ENCODE data around the gene RCOR3.
"Not testable (repeated sequence)": the region's sequence is repeated elsewhere in the genome, so short reads cannot be mapped to it uniquely, and the experiment has no call there.

The RCOR3 gene

DNA sequence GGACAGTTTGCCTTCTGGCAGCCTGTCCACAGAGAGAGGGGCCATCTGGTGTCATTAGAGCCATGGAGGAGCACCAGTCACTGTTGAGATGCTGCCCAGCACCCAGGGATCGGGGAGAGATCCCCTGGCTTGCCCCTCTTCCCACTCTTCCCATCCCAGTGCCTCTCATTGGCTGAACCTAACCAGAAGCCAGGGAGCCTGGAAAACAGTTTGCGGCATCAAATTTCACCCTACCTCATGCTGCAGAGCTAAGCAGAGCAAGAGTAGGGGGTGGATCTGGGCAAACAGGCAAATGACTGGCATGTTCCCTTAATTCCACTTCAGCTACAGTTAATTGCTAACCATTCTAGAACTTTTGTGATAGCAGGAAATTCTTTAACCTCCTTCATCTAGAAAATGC is 86.6 kb downstream of the RCOR3 start:
- no peak overlapping the region for H3K4me3 ChIP-seq
- intact Hi-C loops (cut with DNase I; ENCODE audit: low total_unique reads) = no loop called here
- no peak for DNase-seq
- H3K27ac ChIP-seq = no peak overlapping the region
- H3K4me1 ChIP-seq = peaks cover 0 to 35% (median 15%) of the 10 kb centered on the region in 4 donors
- TF ChIP-seq, protein P1, sequence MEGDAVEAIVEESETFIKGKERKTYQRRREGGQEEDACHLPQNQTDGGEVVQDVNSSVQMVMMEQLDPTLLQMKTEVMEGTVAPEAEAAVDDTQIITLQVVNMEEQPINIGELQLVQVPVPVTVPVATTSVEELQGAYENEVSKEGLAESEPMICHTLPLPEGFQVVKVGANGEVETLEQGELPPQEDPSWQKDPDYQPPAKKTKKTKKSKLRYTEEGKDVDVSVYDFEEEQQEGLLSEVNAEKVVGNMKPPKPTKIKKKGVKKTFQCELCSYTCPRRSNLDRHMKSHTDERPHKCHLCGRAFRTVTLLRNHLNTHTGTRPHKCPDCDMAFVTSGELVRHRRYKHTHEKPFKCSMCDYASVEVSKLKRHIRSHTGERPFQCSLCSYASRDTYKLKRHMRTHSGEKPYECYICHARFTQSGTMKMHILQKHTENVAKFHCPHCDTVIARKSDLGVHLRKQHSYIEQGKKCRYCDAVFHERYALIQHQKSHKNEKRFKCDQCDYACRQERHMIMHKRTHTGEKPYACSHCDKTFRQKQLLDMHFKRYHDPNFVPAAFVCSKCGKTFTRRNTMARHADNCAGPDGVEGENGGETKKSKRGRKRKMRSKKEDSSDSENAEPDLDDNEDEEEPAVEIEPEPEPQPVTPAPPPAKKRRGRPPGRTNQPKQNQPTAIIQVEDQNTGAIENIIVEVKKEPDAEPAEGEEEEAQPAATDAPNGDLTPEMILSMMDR (IDR thresholded peaks at IDR 0.05) = no peak
- no peaks in the 10 kb centered on the region for H3K9me3 ChIP-seq
- no peaks in the 10 kb centered on the region for H3K27me3 ChIP-seq
- no peaks in the 10 kb centered on the region for H3K36me3 ChIP-seq

- peak overlapping the region in 1 of 2 donors; percentile 9 for H3K27ac ChIP-seq
- H3K36me3 ChIP-seq = no peaks in the 10 kb centered on the region
- H3K9me3 ChIP-seq = no peaks in the 10 kb centered on the region
- peaks cover 0 to 27% (median 11%) of the 10 kb centered on the region in 4 donors for H3K4me1 ChIP-seq
- no peak for DNase-seq
- no peaks in the 10 kb centered on the region for H3K27me3 ChIP-seq
- intact Hi-C loops (cut with DNase I; ENCODE audit: low total_unique reads) = no loop called here
- H3K4me3 ChIP-seq = no peak overlapping the region
- TF ChIP-seq, protein P1 (IDR thresholded peaks at IDR 0.05) = no peak
Observed at GRCh38 chr1:211347077-211347844, 88.1 kb downstream of the RCOR3 start.

DNA sequence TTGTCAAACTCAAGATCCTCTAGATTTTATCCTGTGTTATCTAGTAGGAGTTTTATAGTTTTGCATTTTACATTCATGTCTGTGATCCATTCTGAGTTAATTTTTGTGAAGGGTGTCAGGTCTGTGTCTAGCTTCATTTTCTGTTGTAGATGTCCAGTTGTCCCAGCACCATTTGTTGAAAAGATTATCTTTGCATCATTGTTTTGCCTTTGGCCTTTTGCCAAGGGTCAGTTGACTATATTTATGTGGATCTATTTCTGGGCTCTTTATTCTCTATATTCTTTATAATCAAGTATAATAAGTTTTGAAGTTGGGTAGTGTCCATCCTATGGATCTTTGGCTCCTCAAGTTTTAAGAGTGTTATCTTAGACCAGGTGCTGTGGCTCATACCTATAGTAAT is 89.4 kb downstream of the RCOR3 start:
- TF ChIP-seq, protein P1 (IDR thresholded peaks at IDR 0.05) = no peak
- peaks cover 0 to 29% (median 10%) of the 10 kb centered on the region in 4 donors for H3K4me1 ChIP-seq
- H3K4me3 ChIP-seq = no peak overlapping the region
- intact Hi-C loops (cut with DNase I; ENCODE audit: low total_unique reads) = no loop called here
- peaks cover 0 to 5% (median 0%) of the 10 kb centered on the region in 3 donors for H3K36me3 ChIP-seq
- no peaks in the 10 kb centered on the region for H3K27me3 ChIP-seq
- no peak for DNase-seq
- H3K9me3 ChIP-seq = no peaks in the 10 kb centered on the region
- H3K27ac ChIP-seq = no peak overlapping the region

DNA sequence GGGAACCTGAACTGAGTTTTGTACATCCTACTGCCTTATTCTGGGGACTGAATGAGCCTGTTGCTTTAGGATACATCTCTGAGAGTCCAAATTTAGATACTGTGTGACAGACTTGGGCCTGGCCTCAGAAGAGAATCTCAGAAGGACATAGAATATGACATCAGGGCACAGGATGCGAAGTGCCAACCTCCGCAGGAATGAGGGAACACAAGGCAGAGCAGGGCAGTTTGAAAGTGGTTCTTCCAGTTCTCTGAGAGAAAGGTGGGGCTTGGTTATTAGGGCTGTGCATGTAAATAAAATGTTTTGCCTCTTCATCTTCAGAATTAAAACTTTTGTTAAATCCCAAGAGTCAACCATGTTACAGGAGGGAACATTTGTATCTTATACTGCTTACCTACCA is 90.6 kb downstream of the RCOR3 start:
- Histone ChIP-seq H3K4me1 (peaks cover 0 to 30% (median 9%) of the 10 kb centered on the region in 4 donors), H3K36me3 (peaks cover 0 to 14% (median 0%) of the 10 kb centered on the region in 3 donors), H3K27ac (no peak overlapping the region), H3K4me3 (no peak overlapping the region), H3K9me3 (no peaks in the 10 kb centered on the region), H3K27me3 (no peaks in the 10 kb centered on the region)
- intact Hi-C loops (cut with DNase I; ENCODE audit: low total_unique reads) = no loop called here
- DNase-seq = no peak
- TF ChIP-seq, protein P1 (IDR thresholded peaks at IDR 0.05) = no peak

DNA sequence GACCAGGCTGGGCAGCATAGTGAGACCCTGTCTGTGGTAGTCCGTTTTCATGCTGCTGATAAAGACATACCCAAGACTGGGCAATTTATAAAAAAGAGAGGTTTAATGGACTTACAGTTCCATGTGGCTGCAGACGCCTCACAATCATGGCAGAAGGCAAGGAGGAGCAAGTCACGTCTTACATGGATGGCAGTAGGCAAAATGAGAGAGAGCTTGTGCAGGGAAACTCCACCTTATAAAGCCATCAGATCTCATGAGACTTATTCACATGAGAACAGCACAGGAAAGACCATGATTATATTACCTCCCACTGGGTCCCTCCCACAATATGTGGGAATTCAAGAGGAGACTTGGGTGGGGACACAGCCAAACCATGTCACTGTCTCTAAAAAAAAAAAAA is 92.9 kb downstream of the RCOR3 start:
- intact Hi-C loops (cut with DNase I; ENCODE audit: low total_unique reads); DNase-seq; H3K27me3 ChIP-seq; H3K27ac ChIP-seq; H3K4me3 ChIP-seq; H3K9me3 ChIP-seq: not testable (repeated sequence)
- peaks cover 0 to 21% (median 14%) of the 10 kb centered on the region in 3 donors for H3K36me3 ChIP-seq
- peaks cover 0 to 30% (median 9%) of the 10 kb centered on the region in 4 donors for H3K4me1 ChIP-seq

- intact Hi-C loops (cut with DNase I; ENCODE audit: low total_unique reads) = no loop called here
- H3K4me3 ChIP-seq = no peak overlapping the region
- no peaks in the 10 kb centered on the region for H3K27me3 ChIP-seq
- H3K9me3 ChIP-seq = no peaks in the 10 kb centered on the region
- peaks cover 0 to 23% (median 18%) of the 10 kb centered on the region in 3 donors for H3K36me3 ChIP-seq
- TF ChIP-seq, protein P1 (IDR thresholded peaks at IDR 0.05) = no peak
- H3K4me1 ChIP-seq = peaks cover 0 to 30% (median 7%) of the 10 kb centered on the region in 4 donors
- no peak for DNase-seq
- no peak overlapping the region for H3K27ac ChIP-seq
Observed at GRCh38 chr1:211352465-211352864, 93.3 kb downstream of the RCOR3 start.
